ENCODE data around the gene PAGR1.
"Not testable (repeated sequence)": the region's sequence is repeated elsewhere in the genome, so short reads cannot be mapped to it uniquely, and the experiment has no call there.

The PAGR1 gene

DNA sequence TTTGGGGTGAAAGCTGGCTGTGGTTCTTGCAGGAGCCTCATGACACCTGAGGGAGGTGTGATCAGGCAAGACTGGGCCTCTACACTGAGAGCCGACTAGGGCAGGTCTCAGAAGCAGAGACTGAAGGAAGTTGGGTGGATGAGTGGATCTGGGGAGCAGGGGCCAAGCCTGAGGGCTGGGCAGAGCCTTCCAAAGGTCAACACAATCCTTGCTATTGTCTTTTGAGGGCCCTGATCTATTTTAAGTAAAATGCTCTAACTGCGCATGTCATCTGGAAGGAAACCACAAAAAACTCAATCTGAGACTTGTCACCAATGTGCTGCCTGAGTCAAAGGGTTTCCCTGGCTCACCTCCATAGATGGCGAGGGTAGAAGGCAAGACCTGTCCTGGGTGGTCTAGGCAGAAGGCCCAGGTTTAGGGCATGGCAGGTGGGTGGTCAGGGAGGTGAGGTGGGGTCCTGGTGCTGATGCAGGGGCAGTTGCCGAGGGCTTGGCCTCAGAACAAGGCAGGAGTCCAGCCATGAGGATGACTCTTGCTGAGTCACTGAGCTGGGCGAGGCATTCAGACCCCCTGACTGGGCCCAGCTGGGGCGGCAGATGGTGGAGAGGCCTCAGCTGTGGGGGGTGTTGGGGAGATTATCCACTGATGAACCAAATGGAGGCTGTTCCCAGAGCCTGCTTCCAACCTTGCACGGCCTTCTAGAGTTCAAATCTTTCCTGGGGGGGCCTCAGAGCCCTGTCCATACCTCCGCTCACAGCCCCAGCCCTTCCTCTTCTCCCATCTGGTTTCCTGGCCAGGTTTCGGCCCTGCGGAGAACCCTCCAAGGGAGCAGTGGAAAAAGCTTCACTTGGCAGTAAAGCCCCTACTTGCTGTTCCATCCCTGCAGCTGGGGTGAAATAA lies 9.4 kb downstream of the PAGR1 start:
- peak; percentile 76 for DNase-seq

DNA sequence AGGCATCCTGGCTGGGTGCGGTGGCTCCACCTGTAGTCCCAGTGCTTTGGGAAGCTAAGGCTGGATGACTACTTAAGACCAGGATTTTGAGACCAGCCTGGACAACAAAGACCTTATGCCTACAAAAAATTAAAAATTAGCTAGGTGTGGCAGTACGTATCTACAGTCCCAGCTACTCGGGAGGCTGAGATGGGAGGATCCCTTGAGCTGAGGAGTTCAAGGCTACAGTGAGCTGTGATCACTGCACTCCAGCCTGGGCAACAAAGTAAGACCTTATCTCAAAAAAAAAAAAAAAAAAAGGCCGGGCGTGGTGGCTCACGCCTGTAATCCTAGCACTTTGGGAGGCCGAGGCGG lies 10.4 kb downstream of the PAGR1 start:
- DNase-seq = no peak
- in situ Hi-C loops (cut with HindIII; ENCODE audit: low pct_ligation_motif_present, low pct_unique_long_range_greater_than_20kb, low sequenced_read_pairs) = no loop called here

More for the DNA sequence above, 9.4 kb downstream of the PAGR1 start:
- in situ Hi-C loops (cut with HindIII; ENCODE audit: low pct_ligation_motif_present, low pct_unique_long_range_greater_than_20kb, low sequenced_read_pairs) = no loop called here

DNA sequence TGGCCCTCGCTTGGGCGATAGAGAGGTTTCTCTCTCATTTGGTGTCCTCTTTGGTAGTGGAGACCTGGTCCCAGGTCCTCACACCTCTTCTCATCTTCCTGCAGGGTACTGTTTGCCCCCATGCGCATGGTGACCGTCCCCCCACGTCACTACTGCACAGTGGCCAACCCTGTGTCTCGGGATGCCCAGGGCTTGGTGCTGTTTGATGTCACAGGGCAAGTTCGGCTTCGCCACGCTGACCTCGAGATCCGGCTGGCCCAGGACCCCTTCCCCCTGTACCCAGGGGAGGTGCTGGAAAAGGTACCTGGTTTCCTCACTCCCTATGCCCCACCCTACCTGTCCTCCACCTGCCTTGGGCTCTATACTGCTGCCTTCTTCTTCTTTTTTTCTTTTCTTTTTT lies 14.8 kb downstream of the PAGR1 start:
- DNase-seq = no peak
- in situ Hi-C loops (cut with HindIII; ENCODE audit: low pct_ligation_motif_present, low pct_unique_long_range_greater_than_20kb, low sequenced_read_pairs) = no loop called here

DNA sequence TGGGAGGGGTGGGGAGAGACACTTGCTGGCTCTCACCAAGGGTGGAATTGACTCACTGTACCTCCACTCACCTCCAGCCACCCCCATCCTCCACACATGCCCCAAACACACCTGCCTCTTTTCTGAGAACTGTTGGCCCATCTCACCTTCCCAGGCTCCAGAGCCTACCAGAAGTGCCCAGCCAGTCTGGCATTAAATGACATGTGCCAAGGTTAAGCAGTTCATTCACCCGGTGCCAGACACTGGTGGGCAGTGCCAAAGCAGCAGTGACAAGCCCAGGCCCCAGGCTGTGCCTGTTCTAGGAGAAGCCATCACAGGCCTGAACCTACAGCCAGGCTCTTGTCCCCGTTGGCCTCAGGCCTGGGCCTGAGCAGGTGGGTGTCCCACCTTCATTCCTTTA lies 15.5 kb downstream of the PAGR1 start:
- DNase-seq = no peak
- in situ Hi-C loops (cut with HindIII; ENCODE audit: low pct_ligation_motif_present, low pct_unique_long_range_greater_than_20kb, low sequenced_read_pairs) = no loop called here

DNA sequence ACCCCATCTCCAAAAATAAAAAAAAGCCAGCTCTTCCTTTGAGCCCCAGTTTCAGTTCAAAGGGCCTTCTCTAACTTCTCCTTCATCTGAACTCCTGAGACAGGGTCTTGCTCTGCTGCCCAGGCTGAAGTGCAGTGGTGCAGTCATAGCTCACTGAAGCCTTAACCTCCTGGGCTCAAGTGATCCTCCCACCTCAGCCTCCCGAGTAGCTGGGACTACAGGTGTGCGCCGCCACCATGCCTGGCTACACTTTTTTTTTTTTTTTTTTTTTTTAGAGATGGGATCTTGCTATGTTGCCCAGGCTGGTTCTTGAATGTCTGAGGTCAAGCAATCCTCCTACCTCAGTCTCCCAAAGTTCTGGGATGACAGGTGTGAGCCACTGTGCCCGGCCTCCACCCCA lies 17.3 kb downstream of the PAGR1 start:
- DNase-seq; in situ Hi-C loops (cut with HindIII; ENCODE audit: low pct_ligation_motif_present, low pct_unique_long_range_greater_than_20kb, low sequenced_read_pairs): not testable (repeated sequence)

DNA sequence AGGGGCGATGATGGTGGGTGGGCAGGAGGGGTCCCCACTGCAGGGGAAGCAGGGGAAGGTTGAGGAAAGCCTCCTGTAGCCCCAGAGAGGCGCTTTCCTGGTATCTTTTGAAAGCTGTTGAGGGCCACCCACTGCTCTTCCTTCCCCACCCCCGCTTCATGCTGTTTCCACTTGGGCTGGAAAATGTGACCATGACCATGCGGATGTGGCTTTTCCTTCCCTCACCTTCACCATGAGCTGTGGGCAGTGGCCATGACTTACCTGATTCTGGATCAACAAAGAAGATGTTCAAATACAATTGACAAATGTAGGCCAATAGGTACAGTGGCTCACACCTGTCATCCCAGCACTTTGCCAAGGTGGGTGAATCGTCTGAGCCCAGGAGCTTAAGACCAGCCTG lies 18.1 kb downstream of the PAGR1 start:
- in situ Hi-C loops (cut with HindIII; ENCODE audit: low pct_ligation_motif_present, low pct_unique_long_range_greater_than_20kb, low sequenced_read_pairs) = no loop called here
- DNase-seq = no peak

DNA sequence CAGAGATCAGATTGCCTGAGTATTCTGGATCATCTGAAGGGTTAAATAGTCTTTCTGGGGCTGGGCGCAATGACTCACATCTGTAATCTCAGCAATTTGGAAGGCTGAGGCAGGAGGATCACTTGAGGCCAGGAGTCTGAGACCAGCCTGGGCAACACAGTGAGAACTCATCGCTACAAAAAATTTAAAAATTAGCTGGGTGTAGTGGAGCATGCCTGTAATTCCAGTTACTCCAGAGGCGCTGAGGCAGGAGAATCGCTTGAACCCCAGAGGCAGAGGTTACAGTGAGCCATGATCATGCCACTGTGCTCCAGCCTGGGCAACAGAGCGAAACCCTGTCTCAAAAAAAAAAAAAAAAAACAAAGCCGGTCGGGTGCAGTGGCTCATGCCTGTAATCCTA lies 20.0 kb downstream of the PAGR1 start:
- in situ Hi-C loops (cut with HindIII; ENCODE audit: low pct_ligation_motif_present, low pct_unique_long_range_greater_than_20kb, low sequenced_read_pairs) = no loop called here
- DNase-seq = peak; percentile 82

DNA sequence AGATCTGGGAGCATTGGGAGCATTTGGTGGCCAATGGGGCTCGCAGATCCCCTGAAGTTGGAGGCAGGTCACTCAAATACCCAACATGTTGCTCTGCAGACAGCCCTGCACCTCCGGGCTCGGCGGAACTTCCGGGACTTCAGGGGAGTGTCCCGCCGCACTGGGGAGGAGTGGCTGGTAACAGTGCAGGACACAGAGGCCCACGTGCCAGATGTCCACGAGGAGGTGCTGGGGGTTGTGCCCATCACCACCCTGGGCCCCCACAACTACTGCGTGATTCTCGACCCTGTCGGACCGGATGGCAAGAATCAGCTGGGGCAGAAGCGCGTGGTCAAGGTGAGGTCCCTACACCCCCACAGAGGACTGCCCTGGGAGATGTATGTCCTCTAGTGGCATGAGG lies 20.7 kb downstream of the PAGR1 start:
- in situ Hi-C loops (cut with HindIII; ENCODE audit: low pct_ligation_motif_present, low pct_unique_long_range_greater_than_20kb, low sequenced_read_pairs) = no loop called here
- DNase-seq = no peak

DNA sequence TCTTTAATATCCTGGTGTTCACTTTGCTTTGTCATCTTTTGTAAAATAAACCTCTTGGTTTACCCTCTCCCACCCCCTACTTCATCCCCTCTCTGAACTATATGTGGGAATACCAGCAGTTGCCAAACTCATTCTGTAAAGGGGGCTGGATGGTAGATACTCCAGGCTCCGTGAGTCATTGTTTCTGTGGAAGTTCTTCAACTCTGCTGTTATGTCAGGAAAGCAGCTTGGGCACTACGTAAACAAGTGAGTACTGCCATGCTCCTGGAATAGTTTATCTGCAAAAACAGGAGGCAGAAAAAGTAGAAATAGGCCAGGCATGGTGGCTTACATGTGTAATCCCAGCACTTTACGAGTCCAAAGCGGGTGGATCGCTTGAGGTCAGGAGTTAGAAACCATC lies 21.9 kb downstream of the PAGR1 start:
- in situ Hi-C loops (cut with HindIII; ENCODE audit: low pct_ligation_motif_present, low pct_unique_long_range_greater_than_20kb, low sequenced_read_pairs) = no loop called here
- no peak for DNase-seq

DNA sequence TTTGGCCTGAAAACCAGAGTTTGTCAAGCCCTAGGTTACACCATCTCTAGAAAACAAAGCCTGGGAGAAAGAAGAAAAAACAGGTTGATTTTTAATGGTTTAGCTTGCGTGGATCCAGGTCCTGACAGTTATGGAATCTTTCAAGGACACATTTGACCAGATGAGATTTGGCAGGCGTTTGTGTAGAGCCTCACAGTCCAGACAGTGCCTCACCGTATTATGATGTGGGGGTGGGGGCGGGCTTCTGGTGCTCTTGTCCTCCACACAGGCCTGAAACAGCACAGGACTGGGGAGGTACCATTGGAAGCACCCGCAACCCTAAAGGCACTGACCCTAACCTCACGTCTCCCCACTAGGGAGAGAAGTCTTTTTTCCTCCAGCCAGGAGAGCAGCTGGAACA lies 23.9 kb downstream of the PAGR1 start:
- in situ Hi-C loops (cut with HindIII; ENCODE audit: low pct_ligation_motif_present, low pct_unique_long_range_greater_than_20kb, low sequenced_read_pairs) = no loop called here
- DNase-seq = no peak

DNA sequence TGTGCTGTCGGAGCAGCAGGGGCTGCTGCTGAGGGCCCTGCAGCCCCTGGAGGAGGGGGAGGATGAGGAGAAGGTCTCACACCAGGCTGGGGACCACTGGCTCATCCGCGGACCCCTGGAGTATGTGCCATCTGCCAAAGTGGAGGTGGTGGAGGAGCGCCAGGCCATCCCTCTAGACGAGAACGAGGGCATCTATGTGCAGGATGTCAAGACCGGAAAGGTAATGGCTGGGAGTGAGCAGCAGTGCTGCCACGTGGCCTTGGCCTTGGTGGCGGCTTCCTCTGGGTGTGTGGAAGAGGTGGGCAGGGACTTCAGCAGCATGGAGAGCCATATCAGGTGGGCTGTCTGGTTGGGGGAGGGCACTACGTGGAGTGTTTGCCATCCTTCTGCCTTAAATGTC lies 24.3 kb downstream of the PAGR1 start:
- in situ Hi-C loops (cut with HindIII; ENCODE audit: low pct_ligation_motif_present, low pct_unique_long_range_greater_than_20kb, low sequenced_read_pairs) = no loop called here
- no peak for DNase-seq

DNA sequence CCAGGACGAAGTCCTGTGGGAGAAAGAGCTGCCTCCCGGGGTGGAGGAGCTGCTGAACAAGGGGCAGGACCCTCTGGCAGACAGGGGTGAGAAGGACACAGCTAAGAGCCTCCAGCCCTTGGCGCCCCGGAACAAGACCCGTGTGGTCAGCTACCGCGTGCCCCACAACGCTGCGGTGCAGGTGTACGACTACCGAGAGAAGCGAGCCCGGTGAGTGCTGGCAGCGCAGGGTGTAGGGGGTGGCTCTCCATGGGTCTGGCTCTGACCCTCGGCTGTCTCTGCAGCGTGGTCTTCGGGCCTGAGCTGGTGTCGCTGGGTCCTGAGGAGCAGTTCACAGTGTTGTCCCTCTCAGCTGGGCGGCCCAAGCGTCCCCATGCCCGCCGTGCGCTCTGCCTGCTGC lies 25.7 kb downstream of the PAGR1 start:
- in situ Hi-C loops (cut with HindIII; ENCODE audit: low pct_ligation_motif_present, low pct_unique_long_range_greater_than_20kb, low sequenced_read_pairs) = no loop called here
- DNase-seq = no peak

DNA sequence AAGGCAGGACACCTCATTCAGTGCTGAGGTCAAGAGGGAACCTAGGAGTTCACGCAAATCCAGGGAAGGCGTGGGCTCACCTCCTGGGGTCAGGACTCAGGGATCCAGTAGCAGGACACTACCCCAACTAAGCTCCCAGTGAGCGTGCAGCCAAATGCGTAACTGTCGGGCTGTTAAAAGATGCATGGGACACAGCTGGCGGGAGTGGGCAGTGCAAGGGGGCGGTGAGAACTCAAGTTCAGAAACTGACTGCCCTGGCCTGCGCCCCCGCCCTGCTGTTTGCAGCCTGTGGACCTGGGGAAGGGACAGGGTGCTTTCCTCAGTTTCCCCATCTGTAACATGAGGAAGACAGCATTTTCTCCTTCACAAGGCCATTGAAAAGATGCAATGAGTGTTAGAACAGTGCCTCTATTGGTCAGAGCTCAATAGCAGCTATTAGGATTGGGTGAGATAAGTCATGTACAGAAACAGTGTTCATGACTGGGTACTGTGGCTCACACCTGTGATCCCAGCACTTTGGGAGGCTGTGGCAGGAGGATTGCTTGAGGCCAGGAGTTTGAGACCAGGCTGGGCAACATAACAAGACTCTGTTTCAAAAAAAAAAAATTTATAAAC lies 26.9 kb downstream of the PAGR1 start:
- in situ Hi-C loops (cut with HindIII; ENCODE audit: low pct_ligation_motif_present, low pct_unique_long_range_greater_than_20kb, low sequenced_read_pairs) = no loop called here
- DNase-seq = peak; percentile 16

DNA sequence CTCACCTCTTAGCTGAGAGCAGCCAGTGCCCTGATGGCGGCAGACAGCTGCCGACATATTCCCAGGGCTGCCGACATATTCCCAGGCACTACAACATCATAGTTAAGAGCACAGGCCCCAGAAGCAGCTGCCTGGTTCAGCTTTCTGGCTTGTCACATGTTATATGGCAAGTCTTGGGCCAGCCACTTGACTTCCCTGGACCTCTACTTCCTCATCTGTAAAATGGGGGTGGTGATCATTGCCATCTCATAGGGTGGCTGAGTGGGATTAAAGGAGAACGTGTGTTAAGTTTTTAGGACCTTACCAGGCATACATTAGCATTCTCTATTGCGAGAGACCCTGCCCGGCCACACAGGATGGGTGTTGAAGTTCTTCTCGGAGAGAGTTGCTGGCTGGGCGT lies 28.0 kb downstream of the PAGR1 start:
- DNase-seq = no peak
- in situ Hi-C loops (cut with HindIII; ENCODE audit: low pct_ligation_motif_present, low pct_unique_long_range_greater_than_20kb, low sequenced_read_pairs) = no loop called here

DNA sequence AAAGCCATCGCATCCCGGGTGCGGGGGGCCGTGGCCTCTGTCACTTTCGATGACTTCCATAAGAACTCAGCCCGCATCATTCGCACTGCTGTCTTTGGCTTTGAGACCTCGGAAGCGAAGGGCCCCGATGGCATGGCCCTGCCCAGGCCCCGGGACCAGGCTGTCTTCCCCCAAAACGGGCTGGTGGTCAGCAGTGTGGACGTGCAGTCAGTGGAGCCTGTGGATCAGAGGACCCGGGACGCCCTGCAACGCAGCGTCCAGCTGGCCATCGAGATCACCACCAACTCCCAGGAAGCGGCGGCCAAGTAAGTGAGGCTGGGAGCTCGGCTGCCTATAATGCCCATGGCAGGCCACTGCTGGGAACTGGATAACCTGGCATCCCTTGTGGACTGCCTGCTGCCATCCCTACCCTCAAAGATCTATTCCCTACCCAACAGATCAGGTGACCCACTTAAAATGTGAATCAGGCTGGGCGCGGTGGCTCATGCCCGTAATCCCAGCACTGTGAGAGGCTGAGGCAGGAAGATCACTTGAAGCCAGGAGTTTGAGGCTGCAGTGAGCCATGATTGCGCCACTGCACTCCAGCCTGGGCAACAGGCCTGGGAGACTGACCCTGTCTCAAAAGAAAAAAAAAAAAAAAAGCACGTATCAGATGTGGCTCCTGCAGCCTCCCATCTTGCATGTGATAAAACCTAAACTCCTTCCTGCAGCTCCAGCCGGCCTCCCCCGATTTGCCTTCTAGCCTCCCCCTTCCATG lies 28.8 kb downstream of the PAGR1 start:
- no peak for DNase-seq
- in situ Hi-C loops (cut with HindIII; ENCODE audit: low pct_ligation_motif_present, low pct_unique_long_range_greater_than_20kb, low sequenced_read_pairs) = no loop called here

DNA sequence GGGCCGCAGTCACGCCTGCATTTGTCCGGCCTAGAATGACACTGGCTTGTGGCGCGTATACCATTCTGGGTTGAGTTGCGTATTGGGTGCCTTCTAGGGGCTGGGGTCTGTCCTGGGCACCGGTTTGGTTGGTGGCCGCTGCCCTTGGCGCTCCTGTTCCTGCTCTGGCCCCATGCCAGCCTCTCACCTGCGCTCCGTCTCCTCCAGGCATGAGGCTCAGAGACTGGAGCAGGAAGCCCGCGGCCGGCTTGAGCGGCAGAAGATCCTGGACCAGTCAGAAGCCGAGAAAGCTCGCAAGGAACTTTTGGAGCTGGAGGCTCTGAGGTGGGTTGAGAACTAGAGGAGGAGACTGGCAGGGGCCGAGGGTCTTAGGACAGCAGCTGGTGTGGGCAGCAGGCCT lies 29.7 kb downstream of the PAGR1 start:
- in situ Hi-C loops (cut with HindIII; ENCODE audit: low pct_ligation_motif_present, low pct_unique_long_range_greater_than_20kb, low sequenced_read_pairs) = no loop called here
- no peak for DNase-seq

DNA sequence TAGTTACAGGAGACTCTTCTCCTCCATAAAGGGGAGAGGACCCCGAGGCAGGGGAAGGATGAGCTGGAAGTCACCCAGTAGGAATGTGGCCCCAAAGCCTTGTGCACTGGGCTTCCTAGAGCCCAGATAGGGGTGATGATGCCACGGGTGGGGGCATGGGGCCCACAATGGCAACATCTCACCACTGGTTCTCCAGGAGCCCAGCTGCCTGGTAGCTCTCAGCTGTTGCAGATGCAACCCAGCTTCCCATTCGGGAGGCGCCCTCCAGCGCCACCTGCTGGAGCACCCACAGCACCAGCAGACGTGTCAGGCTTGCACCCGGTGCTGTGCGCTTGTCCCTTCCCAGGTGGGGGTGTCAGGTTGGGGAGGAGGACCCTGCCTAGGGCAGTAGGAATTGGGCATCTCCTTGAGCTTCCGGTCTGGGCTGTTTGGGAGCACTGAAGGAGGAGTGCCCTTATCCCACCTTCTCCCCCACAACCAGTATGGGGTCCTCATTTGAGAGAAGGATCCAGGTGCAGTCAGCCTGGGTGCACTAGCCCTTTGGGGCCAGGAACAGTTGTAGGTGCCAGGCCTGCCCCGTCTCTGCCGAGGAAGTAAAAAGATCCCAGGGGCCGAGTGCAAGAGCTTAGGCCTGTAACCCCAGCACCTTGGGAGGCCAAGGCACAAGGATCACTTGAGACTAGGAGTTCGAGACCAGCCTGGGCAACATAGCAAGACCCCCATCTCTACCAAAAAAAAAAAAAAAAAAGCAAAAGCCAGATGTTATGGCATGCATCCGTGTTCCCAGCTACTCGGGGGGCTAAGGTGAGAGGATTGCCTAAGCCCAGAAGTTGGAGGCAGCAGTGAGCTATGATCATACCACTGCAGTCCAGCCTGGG lies 32.7 kb downstream of the PAGR1 start:
- in situ Hi-C loops (cut with HindIII; ENCODE audit: low pct_ligation_motif_present, low pct_unique_long_range_greater_than_20kb, low sequenced_read_pairs) = no loop called here
- peak; percentile 76 for DNase-seq

DNA sequence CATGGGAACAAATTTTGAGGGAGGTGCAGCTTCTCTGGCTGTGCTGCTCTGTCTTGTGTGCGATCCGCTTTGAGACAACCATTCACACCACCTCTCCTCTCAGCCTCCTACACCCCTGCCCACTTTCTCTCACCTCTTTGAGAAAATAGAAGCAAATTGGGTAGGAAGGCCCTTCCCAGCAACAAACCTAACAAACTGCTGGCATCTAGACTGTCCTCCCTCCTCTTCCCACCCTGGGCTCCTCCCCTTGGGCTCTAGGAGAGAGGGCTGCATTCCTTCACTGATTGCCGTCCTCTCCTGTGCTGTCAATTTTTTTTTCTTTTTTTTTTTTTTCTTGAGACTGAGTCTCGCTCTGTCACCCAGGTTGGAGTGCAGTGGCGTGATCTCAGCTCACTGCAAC lies 33.6 kb downstream of the PAGR1 start:
- no peak for DNase-seq
- in situ Hi-C loops (cut with HindIII; ENCODE audit: low pct_ligation_motif_present, low pct_unique_long_range_greater_than_20kb, low sequenced_read_pairs) = no loop called here

DNA sequence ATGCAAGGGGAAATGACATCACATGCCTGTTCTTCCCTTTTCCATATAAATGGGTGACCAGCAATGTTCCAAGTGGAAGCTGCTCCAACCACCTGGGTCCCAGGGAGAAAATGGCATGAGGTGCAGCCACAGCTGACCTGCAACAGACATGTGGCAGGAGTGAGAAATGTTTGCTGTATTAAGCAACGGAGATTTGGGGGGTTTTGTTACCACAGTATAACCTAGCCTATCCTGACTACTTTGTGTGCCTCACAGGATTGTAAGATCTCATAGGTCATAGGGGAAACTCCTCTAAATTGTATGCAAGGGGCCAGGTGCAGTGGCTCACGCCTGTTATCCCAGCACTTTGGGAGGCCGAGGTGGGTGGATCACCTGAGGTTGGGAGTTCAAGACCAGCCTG lies 35.0 kb downstream of the PAGR1 start:
- in situ Hi-C loops (cut with HindIII; ENCODE audit: low pct_ligation_motif_present, low pct_unique_long_range_greater_than_20kb, low sequenced_read_pairs) = no loop called here
- no peak for DNase-seq

All from ACHN (cell line).